Ramos (cell line): ENCODE data around the gene GATAD2A.

Source experiments
- in situ Hi-C: fragments of 300-500 bp; cut with MboI; formaldehyde crosslinking; loops from one replicate; pipeline ENCODE4 v1.14.3; 2022; ENCODE audit warnings: low sequenced_read_pairs; ENCODE audit not compliant: unreplicated experiment

GATAD2A gene

DNA sequence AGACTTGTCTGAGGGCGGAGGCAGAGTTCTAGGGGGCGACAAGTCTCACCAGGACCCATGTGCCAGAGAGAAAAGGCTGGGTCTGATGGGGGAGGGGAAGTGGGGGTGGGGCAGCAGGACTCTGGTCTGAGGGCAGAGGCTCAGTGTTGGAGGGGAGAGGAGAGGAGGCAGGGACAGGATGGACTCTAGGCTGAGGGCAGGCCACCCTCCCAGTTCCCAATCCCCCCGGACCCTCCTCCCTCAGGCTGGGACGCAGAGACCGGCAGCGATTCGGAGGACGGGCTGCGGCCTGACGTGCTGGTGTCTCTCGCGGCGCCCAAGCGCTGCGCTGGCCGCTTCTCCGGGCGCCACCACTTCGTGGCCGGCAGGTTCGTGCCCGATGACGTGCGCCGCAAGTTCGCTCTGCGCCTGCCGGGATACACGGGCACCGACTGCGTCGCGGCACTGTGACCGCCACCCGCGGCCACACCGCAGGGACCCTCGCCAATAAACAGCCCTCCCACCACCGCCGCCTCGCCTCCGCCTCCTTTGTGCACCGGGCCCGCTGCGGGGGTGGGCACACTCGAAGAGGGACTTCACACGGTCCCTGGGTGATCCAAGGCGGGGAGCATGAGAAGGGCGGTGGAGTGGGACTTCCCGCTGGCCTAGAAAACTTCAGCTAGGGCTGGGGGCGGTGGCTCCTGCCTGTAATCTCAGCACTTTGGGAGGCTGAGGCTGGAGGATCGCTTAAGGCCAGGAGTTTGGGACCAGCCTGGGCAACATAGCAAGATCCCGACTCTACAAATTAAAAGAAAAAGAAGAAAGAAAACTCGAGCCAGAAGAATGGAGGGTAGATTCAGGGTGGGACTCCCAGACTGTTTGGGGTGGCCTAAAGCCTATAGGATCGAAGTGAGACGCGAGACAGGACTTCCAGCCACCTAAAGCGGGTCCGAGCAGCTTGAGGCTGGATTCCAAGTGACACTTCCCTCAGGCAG is 131.9 kb downstream of the GATAD2A start:
- in situ Hi-C loops: loop anchor here (5.0 to 25.0 kb wide), 3 partner anchors 105 to 725 kb away; partner anchors contain the start of gene GMIP

DNA sequence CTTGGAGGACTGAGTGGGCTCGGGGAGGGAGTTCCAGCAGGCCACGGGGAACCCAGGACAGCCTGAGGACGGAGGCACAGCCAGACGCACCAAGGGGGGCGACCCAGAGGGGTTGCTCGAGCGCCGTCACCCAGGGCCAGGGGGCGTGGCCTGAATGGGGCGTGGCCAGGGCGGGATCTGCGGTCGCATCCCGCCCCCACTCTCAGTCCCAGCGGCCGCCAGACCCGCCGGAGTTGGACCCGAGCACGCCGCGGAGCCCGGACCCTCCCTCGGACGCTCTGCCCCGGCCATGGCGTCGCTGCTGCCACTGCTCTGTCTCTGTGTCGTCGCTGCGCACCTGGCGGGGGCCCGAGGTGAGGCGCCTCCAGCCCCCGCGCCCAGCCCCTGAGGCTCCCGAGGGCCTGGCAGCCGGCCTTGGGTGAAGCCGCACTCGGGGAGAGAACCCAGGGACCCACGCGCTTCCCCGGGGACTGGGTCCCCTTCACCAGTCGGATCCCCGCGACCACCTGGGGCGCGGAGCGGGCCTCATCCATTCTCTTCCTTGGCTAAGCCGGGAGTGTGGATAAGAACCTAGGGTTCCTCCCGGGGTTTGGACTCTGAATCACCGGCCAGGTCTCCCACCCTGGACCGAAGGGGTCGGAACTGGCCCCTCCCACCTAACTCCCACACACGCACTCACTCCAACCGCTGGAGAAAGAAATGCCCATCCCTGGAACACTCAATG is 132.7 kb downstream of the GATAD2A start, which contains the start of gene CILP2:
Gene CILP2 (plus strand): TSS at position 205 of the 724 bp plus-strand sequence. CDS start 85 bp downstream, at position 290.
- in situ Hi-C loops: loop anchor here (5.0 to 25.0 kb wide), 3 partner anchors 104 to 724 kb away; partner anchors contain the start of gene GMIP

GRCh38 chr19:19538785-19539166 is 133.3 kb downstream of the GATAD2A start:
- in situ Hi-C loops: loop anchor here (5.0 to 25.0 kb wide), 3 partner anchors 104 to 724 kb away; partner anchors contain the start of gene GMIP

- in situ Hi-C loops: loop anchor here (5.0 to 25.0 kb wide), 3 partner anchors 103 to 723 kb away; partner anchors contain the start of gene GMIP
These were observed 134.2 kb downstream of the GATAD2A start for GRCh38 chr19:19539698-19540063.

GRCh38 chr19:19540064-19540714 is 134.7 kb downstream of the GATAD2A start:
- in situ Hi-C loops: loop anchor here (25.0 kb wide), 2 partner anchors 422 to 722 kb away; no protein-coding TSS in a partner anchor

- in situ Hi-C loops: loop anchor here (25.0 kb wide), 2 partner anchors 421 to 721 kb away; no protein-coding TSS in a partner anchor
These were observed 135.4 kb downstream of the GATAD2A start for GRCh38 chr19:19540715-19541515.

DNA sequence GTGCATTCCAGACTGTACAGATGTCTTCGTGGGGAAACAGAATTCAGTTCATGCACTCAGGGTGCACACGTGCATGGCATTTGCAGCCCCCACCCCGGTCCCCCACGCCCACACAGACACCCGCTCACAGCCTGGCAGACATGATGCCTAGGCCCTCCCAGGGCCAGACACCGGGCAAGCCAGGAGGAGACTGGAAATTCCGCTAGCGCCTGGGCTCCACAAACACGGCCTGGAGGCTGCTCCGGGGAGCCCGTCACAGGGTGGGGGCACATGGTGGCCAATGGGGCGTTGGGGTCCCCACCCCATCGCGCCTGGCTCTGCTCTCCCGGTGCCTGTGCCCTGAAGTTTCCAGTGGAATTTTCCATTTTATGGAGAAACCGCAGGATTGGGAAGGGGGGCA is 136.1 kb downstream of the GATAD2A start:
- in situ Hi-C loops: loop anchor here (25.0 kb wide), 2 partner anchors 421 to 721 kb away; no protein-coding TSS in a partner anchor

- in situ Hi-C loops: loop anchor here (25.0 kb wide), 2 partner anchors 420 to 720 kb away; no protein-coding TSS in a partner anchor
These were observed 137.0 kb downstream of the GATAD2A start for GRCh38 chr19:19542507-19542906.

GRCh38 chr19:19543101-19543500 is 137.6 kb downstream of the GATAD2A start:
- in situ Hi-C loops: loop anchor here (25.0 kb wide), 2 partner anchors 419 to 719 kb away; no protein-coding TSS in a partner anchor

DNA sequence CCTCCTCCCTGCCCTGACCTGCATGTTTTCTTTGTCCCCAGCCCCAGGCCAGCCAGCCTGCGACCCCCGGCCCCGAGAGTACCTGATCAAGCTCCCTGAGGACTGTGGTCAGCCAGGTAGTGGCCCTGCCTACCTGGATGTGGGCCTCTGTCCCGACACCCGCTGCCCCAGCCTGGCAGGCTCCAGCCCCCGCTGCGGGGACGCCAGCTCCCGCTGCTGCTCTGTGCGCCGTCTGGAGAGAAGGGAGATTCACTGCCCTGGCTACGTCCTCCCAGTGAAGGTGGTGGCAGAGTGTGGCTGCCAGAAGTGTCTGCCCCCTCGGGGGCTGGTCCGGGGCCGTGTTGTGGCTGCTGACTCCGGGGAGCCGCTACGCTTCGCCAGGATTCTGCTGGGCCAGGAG is 138.2 kb downstream of the GATAD2A start:
- in situ Hi-C loops: loop anchor here (25.0 kb wide), 2 partner anchors 419 to 719 kb away; no protein-coding TSS in a partner anchor

- in situ Hi-C loops: loop anchor here (25.0 kb wide), 2 partner anchors 418 to 718 kb away; no protein-coding TSS in a partner anchor
These were observed 138.9 kb downstream of the GATAD2A start for GRCh38 chr19:19544257-19544953.

GRCh38 chr19:19544954-19545591 is 139.6 kb downstream of the GATAD2A start:
- in situ Hi-C loops: loop anchor here (25.0 kb wide), 2 partner anchors 417 to 717 kb away; no protein-coding TSS in a partner anchor

DNA sequence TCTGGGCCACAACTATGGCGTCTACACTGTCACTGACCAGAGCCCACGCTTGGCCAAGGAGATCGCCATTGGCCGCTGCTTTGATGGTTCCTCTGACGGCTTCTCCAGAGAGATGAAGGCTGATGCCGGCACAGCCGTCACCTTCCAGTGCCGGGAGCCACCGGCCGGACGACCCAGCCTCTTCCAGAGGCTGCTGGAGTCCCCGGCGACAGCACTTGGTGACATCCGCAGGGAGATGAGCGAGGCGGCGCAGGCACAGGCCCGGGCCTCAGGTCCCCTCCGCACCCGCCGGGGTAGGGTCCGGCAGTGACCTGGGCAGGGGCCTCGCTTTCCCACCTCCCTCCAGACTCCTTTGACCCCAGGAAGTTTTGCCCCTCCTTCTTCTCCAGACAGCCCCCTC is 140.2 kb downstream of the GATAD2A start:
- in situ Hi-C loops: loop anchor here (25.0 kb wide), 2 partner anchors 417 to 717 kb away; no protein-coding TSS in a partner anchor

GRCh38 chr19:19546751-19547162 is 141.3 kb downstream of the GATAD2A start:
- in situ Hi-C loops: loop anchor here (25.0 kb wide), 2 partner anchors 416 to 716 kb away; no protein-coding TSS in a partner anchor

GRCh38 chr19:19547674-19548336 is 142.3 kb downstream of the GATAD2A start:
- in situ Hi-C loops: loop anchor here (25.0 kb wide), 2 partner anchors 414 to 714 kb away; no protein-coding TSS in a partner anchor

DNA sequence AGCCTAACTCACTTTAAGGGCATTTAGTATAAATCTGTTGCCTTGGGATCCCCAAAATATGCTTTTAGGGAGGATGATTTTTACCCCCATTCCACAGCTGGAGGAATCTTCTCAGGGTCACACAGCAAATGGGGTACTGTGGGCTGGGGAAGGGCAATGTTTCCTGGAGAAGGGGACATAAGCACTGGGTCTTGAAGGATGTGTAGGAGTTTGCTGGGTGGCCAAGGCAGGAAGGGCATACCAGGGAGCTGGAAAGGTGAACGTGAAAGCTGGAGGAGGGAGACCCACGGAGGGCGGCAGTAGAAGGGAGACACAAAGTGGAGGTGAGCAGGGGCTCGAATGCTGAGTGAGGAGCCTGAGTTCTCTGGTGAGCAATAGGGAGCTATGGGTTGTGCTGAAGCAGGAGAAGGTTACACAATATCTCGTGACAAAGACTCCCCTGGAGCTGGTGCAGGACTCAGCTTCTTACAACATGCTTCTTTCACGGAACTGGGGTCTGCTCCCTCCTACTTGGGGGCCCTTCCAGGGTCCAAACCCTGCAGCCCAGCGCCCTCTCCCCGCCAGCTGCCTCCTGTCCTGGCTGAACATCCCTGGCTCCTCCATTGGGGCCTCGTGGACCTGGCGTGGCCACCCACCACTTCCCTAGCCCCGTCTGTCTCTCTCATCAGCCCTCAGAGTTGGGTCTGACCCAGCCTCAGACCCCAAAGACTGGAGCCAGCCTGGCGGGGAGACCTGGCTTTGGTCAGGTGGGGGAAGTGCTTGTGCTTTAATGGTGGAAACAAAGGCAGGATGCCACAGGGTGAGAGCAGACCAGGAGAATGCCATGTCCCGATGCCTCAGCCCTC is 143.7 kb downstream of the GATAD2A start:
- in situ Hi-C loops: loop anchor here (25.0 kb wide), 2 partner anchors 413 to 713 kb away; no protein-coding TSS in a partner anchor
